ENCODE data around the gene GMEB2. TPM values are rescaled to one million over a fixed set of nuclear protein-coding genes. Genes with fewer than 3 reads are reported as not detected.
"Not testable (repeated sequence)": the region's sequence is repeated elsewhere in the genome, so short reads cannot be mapped to it uniquely, and the experiment has no call there.

The GMEB2 gene
- total RNA-seq, 1 donor from 2014 or later: 10.0 TPM

DNA sequence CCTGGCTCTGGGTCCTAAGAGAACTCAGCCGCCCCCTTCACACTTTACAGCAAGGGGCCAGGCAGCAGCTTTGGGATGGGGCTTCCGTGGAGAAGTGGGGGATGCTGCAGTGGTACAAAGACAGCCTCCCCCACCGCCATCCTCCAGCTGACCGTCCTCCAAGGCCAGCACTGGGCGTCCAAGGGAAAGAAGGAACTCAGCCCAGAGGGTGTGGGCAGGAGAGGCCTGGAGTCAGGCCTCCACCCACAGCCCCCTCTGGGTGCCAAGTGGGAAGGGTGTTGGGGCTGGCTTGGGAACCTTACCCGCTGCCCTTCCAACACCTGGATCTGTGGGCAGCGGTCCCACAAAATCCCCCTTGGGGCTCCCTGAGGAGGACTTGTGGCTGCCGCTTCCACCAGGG, 13.2 kb upstream of the GMEB2 start:
- DNase-seq (ENCODE audit: low read depth, low spot score): no peak

DNA sequence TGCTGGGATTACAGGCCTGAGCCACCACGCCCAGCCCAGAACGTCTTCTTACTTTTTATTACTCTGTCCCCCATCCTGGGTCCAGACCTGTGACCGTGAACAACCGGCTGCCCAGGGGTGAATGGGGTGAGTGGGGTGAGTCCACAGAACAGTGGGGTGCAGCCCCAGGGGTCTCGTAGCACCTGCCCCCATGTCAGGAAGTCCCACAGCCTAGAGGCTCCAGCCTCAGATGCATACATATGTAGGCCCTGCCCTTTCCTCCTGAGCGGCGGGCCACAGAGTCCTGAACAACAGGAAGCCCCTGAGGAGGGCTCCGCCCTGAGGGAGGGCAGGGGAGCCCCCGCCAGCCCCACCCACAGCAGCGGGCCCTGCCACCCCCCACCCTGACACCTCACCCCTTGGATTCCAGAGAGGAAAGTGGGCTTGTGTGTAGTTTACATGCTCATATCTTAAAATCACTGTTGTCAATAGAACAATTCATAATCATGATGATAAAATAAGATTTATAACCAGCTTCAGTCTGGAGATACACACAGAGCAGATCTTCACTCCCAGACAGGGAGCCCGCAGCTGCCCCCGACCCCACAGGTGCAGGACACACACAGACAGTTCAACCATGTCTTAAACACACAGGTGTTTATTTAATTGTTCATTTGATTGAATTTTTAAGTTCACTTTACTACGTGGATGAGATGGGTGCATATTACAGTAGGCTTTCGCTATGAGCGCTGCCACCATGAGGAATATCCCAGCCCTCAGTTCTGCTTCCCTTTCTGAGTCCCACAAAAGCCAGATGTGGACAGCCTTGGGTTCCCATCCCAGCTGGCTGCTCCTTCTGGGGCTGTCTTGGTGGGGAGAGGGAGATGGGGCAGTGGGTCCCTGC, 12.4 kb upstream of the GMEB2 start:
- no peak for DNase-seq (ENCODE audit: low read depth, low spot score)

DNA sequence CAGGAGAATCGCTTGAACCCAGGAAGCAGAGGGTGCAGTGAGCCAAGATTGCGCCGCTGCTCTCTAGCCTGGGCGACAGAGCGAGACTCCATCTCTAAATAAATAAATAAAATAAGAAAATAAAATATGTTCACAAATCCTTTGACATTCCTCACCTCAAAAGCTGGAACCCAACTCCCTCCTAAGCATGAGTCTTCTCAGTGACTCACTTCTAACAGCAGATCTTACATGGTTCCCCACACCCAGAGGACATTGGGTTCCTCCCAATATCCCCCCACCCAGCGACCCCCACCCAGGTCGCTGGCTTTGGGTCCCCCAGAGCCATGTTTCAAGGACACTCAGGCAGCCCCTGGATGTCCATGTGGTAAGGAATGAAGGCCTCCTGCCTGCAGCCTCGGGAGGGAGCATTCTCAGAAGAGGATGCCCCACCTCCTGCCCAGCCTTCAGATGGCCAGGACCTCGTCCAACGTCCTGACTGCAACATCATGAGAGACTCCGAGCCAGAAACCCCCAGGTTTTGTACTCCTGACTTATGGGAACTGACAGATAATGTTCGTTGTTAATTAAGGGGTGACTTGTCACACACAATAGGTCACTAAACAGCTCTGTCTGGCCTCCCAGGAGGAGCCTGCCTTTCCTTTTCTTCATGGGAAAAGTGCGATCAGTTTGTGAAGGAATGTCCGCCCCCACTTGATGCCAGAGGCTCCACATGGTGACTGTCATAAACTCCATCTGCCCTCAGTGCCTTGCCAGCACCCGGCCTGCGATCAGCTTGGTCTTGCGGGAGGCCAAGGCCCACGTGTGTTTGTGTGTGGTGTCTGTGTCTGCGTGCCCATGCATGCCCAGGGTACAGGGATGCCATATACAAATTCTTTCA, 10.1 kb upstream of the GMEB2 start:
- no peak for DNase-seq (ENCODE audit: low read depth, low spot score)

GRCh38 chr20:63635431-63636141, 8.7 kb upstream of the GMEB2 start:
- no peak for DNase-seq (ENCODE audit: low read depth, low spot score)

GRCh38 chr20:63633732-63634131, 6.8 kb upstream of the GMEB2 start:
- DNase-seq (ENCODE audit: low read depth, low spot score): no peak

DNA sequence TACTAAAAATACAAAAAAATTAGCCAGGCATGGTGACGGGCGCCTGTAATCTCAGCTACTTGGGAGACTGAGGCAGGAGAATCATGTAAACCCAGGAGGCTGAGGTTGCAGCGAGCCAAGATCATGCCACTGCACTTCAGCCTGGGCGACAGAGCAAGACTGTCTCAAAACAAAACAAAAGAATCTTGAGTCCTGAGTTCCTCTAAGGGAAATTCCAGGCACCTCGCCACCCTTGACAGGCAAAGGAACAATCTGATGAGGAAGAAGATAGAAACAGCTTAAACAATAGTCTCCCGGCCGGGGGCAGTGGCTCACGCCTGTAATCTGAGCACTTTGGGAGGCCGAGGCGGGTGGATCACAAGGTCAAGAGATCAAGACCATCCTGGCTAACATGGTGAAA, 4.5 kb upstream of the GMEB2 start:
- DNase-seq (ENCODE audit: low read depth, low spot score): not testable (repeated sequence)

GRCh38 chr20:63630956-63631355, 4.1 kb upstream of the GMEB2 start:
- not testable (repeated sequence) for DNase-seq (ENCODE audit: low read depth, low spot score)

DNA sequence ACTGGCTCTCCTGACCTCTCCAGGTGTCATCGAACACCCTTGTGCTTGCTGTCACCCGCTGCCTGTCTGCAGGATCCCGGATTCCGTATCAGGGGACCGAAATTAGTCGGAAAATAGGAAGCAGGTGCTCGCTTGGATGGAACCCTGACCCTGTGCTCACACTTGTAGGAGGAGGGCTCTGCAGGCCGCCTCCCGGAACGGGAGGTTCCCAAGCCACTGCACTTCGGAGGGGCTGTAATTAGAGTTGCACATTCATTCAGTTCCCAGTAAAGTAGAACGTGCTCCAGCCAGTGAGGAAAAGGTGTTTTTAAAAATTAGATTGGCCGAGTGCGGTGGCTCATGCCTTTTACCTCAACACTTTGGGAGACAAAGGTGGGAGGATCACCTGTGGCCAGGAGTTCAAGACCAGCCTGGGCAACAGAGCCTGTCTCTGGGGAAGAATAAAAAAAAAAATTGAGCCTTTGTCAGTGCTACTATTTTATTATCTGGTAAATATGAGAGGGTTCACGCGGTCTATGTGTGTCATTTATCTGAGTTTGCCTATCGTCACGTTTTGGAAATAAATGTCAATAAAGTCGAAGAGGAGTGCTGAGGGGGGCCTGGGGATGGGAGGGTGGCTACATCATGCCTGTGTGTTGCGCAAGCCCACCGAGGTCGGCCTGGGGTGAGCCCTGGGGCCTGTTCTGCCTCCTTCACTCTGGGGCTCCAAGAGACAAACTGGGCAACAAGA, 1.5 kb upstream of the GMEB2 start:
- DNase-seq (ENCODE audit: low read depth, low spot score): peak; percentile 37

GRCh38 chr20:63627751-63628245, 897 bp upstream of the GMEB2 start:
- DNase-seq (ENCODE audit: low read depth, low spot score): no peak

DNA sequence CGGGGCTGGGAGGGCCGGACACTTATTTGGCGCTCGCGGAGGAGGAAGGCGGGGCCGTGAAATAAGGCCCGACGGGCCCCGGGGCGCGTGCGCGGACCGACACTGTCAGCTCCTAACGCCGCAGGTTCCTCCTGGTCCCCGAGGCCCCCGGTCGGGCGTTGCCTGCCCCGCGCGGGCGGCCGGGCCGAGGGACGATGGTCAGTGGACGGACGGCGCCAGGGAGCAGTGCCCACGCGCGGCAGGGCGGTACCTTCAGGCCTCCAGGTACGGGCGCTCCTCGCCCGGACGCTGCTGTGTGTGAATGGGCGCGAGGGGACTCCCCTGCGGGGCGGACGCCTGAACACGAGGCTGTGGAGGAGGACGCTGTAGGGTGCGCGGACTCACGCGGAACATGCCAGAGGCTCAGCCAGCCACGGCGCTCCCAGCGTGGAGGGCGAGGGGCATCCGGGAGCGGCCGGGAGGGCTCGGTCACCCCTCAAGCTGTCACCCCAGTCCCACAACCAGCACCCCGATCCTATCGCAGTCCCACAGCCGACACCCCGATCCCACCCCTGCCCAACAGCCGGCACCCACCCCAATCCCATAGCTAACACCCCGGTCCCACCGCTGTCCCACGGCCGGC, 339 bp upstream of the GMEB2 start:
- DNase-seq (ENCODE audit: low read depth, low spot score): peak; percentile 80

- DNase-seq (ENCODE audit: low read depth, low spot score): no peak
Observed at GRCh38 chr20:63625771-63626423, 1.0 kb downstream of the GMEB2 start.

- DNase-seq (ENCODE audit: low read depth, low spot score): no peak
Observed at GRCh38 chr20:63624486-63624885, 2.4 kb downstream of the GMEB2 start.

GRCh38 chr20:63622732-63623131, 4.2 kb downstream of the GMEB2 start:
- DNase-seq (ENCODE audit: low read depth, low spot score): no peak

DNA sequence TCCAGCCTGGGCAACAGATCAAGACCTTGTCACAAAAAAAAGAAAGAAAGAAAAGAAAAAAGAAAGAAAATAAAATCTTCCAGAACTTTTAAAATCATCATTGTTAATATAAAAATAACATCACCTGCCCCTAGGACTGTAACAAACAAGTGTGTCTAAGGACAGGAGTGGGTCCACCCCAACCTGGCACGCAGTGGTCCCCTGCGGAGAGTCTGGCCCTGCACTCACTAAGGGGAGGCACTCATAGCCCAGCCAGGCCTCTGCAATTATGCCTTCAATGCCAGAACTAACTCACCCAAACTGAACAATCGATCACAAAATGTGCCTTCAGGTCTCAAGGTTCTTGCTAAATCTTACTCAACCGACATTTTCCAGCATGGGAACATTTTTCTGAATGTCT, 4.8 kb downstream of the GMEB2 start:
- no peak for DNase-seq (ENCODE audit: low read depth, low spot score)

- no peak for DNase-seq (ENCODE audit: low read depth, low spot score)
Observed at GRCh38 chr20:63620991-63621390, 5.9 kb downstream of the GMEB2 start.

- no peak for DNase-seq (ENCODE audit: low read depth, low spot score)
Observed at GRCh38 chr20:63619505-63619904, 7.4 kb downstream of the GMEB2 start.

DNA sequence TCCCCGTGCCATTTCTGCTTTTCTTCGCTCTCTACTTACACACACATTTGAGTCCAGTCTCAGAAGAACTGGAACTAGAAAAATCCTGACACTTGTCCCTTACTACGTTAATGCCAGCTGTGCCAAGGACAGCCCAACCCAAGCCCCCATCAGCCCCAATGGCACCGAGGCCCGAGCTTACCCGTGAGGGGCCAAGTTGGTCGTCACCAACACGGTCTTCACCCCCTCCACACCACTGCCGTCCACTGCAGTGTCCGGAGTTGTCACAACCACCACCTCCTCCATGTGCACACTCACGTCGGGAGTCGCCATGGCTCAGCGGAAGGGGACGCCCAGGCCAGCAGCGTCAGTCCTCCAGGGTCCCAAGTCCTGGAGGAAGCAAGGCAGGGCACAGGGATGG, 7.8 kb downstream of the GMEB2 start:
- DNase-seq (ENCODE audit: low read depth, low spot score): no peak

DNA sequence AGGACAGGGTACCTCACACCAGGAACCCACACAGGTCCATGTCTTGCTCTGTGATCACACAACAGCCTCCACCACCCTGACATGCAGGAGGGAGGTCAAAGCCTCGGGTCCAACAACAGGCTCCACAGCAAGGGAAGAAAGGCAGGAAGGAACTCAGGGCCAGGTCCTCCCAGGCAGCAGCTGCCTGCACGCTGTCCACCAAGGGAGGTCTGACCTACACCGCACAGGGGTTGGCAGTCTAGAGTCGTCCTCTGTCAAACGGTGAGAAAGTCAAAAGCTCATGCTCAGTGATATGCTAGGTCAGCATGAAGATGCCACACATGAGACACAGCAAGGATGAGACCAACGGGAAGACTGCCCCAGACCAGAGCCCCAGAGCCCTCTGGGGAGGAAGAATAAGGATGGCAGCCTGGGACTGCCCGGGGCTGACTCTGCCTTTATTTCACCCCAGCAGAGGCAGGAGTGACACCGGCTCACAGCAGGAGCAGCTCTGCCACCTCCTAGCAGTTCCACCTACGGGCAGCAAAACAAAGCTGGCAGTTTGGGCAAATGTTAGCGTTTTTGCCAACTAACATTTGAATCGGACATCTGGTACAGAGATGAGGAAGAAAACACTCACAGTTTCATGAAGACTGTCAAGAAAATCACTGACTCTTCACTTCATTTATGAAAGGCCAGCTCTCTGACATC, 8.5 kb downstream of the GMEB2 start:
- DNase-seq (ENCODE audit: low read depth, low spot score): no peak

DNA sequence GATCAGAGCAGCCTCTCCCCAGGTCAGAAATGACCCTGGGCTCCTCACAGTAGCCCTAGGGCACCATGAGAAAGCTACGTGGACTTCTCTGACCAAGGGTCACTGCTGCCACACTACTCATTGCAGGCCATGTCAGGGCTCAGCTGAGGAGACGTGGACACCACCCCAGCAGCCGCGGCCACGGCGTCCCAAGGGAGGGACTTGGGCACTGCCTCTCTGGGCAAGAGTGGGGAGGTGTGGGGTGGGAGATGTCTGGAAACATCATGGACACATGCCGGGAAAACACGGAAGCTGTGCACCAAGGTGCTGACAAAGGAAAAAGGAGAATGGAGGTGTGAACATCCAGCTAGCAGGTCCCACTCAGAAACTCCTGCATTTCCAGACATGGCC, 9.0 kb downstream of the GMEB2 start:
- DNase-seq (ENCODE audit: low read depth, low spot score): no peak
